ENCODE results near the gene AFAP1.
"Not testable (repeated sequence)": the region's sequence is repeated elsewhere in the genome, so short reads cannot be mapped to it uniquely, and the experiment has no call there.

AFAP1 gene

DNA sequence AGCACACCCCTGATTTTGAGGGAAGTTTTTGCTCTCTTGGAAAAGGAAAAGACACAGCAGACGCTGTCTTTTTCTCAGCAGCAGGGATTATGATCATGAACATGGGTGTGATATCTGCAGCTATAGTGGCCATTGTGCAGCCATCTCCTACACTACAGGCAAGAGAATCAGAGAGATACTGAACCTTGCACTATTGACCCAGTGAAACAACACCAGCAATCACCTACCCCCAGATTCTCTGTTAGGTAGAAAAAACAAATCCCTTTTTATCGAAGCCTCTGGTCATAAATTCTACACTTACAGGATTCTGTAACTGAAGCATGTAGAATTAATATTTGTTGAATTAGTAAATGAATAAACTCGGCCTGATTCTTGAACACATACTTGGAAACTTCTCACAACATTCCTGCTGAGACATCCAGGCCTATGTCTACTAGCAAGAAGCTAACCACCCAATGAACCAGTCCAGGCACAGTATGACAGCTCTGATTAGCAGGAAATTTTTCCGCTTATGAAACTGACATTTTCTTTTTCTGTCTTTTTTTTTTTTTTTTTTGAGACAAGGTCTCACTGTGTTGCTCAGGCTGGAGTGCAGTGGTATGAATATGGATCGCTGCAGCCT lies 5.0 kb upstream of the AFAP1 start:
- no peak for DNase-seq

DNA sequence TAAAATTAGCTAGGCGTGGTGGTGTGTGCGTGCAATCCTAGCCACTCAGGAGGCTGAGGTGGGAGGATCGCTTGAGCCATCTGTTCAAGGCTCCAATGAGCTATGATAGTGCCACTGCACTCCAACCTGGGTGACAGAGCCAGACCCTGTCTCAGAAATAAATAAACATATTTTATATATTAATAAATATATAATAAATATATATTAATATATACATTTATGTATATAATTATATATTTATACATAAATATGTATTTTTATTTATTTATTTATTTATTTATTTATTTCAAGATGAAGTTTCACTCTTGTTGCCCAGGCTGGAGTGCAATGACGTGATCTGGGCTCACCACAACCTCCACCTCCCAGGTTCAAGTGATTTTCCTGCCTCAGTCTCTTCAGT lies 4.0 kb upstream of the AFAP1 start:
- DNase-seq = not testable (repeated sequence)

DNA sequence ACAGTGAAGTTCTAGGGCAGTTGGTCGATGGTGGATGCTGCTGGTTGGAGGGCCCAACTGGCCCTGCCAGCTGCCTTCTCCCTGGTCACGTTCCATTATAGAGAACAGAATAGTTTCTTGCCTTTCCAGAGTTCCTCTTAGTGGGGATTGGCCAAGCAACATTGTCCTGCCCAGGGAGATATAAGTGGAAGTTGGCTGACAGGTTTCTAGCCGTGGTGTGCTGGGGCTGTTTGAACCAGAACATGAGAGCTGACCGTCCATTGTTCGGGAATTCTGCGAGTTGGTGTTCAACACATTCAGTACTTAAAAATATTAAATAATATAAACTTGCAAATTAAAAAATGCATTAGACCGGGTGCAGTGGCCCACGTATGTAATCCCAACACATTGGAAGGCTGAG lies 3.5 kb upstream of the AFAP1 start:
- no peak for DNase-seq

DNA sequence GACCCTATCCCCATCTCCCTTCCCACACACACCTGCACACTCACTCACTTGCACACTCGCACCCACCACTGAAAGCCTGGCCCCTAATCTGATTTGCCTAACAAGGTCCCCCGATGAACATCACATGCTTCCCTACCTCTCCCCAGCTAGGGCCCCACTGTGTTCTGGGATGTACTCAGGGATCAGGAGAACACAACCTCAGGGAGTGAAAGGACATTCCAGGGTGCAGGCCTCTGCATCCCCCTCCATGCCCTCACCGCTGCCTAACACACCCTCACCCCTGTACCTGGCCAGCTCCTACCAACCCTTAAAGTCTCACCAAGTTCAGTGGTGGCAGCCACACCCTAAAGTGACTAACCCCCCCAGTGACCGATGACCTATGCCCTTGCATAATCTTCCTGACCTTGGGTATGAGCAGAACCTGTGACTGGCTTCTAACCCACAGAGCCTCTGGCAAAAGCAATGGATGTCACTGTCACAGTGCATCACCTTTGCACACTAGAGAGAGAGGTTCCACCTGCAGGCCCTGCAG lies 2.4 kb upstream of the AFAP1 start:
- no peak for DNase-seq

DNA sequence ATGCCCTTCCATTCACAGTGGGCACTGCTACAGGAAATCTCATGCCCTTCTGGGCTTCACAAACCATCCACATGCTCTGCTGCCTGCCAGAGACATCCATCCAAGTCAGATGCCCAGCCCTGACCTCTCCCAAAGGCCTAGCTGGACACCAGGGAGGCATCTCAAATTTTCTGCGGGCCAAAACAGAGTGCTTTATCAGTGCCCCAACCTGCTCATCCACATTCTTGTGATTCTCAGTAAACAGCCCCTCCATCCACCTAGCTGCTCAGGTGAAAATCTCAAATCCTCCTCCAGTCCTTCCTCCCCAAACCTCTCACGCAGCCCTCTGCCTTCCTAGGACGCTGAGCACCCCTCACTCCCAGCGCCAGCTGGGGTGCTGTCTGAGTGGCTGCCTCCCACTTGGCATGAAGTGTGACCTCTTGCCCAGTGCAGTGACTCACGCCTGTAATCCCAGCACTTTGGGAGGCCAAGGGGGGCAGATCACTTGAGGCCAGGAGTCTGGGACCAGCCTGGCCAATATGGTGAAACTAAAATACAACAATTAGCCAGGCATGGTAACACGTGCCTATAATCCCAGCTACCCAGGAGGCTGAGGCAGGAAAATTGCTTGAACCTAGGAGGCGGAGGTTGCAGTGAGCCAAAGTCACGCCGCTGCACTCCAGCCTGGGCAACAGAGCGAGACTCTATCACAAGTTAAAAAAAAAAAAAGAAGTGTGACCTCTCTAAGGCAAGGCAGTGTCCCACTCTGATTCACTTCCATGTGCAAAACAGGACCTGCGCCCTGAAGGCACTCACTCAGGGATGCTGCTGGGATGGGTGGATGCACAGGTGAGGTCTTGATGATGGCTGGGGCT lies 1.7 kb upstream of the AFAP1 start:
- DNase-seq = no peak

DNA sequence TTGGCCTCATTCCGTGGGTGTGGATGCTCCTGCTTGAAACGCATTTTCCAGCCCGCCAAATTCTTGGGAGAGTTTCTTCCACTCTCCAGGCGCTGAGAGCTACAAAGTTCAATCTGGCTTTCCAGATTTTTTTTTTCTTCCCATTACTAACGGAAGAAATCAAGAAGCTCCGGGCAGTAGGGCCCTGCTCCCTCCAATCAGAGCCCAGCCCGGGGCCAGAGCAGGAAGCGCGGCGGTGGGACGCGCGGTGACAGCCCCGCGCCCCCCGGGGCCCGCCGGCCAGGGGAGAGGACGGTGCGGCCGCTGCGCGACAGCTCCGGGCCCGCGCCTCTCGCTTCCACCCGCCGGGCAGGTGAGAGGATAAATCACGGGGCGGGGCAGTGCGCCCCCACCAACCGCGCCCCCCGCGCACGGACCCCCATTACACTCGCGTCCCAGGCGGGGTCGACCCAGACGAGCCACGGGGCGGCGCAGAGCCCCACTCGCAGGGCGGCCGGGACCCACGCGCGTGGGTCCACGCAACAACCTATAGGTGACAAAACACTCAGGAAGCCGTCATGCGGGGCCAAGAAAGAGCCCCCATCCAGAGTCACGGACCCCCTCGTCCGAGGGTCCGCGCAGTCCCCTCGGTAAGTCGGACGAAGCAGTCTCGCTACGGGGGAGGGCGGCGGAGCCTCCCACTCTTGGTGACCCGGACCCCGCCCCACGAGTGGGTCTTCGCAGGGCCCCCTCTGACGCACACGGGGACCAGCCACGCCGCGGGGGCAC lies 868 bp downstream of the AFAP1 start:
- no peak for DNase-seq

DNA sequence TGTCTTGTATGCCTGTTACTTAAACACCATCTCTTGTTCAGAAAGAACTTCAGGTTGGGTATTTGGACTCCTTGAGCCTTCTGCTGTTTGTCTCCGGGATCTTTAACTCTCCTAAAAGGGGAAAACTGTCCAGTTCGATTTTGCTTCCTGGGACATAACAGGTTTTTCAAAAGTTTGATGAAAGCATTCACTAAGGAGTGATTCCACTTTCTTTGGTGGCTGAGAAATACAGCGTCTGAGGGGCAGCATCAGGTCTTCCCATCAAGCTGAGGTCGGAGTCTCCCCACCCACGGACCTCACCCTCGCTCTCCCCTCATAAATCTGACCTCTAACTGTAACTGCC lies 1.4 kb downstream of the AFAP1 start:
- no peak for DNase-seq

DNA sequence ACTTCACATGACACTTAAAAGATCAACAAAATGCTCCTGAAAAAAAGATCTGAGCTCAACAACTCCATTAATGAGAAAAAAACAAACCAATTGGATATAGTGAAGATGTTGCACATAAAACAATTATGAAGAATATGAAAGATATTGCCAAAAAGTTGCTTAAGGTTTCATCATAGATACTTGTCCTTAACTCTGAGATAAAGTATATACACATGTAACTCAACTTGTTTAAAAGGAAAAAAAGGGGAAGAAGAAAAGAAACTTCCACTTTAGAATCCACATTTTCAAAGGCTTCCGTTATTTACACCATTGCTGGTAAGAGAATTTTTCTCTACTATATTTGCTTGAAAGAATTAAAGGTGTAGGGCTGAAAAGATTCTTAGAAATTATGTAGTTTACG lies 2.7 kb downstream of the AFAP1 start:
- no peak for DNase-seq

DNA sequence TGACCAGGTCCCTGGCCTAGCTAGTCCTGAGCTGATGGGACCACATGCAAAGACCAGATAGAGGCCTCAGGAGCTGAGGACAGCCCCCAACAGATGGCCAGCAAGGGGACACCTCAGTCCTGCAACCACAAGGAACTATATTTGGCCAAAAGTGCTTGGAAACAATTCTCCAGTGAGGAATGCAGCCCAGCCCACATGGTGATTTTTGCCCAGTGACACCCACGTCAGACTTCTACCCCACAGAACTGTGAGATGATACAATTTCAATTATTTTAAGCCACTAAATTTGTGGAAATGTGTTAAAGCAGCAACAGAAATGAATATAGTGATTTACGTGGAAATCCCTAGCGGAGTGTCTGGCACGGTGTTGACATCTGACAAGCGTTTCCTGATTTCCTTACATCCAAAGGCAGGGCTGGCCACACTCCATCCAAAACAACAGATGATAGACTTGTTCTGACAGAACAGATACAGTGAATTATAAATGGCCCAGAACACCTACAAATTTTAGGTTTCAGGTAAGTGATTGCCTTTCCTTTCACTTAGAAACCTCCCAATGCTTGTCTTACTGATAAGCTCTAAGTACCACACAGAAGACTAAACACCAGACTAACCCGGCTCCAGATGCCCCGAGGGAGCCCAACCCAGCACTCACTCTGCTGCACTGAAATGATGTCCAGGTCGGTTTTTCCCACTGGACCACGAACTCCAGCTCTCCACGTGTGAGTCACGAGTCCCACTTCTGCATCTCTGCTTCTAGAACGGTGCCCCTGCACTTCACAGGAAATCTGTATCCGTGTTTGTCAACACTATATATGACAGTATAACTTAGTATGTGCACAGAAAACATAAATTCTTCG lies 5.8 kb downstream of the AFAP1 start:
- no peak for DNase-seq

DNA sequence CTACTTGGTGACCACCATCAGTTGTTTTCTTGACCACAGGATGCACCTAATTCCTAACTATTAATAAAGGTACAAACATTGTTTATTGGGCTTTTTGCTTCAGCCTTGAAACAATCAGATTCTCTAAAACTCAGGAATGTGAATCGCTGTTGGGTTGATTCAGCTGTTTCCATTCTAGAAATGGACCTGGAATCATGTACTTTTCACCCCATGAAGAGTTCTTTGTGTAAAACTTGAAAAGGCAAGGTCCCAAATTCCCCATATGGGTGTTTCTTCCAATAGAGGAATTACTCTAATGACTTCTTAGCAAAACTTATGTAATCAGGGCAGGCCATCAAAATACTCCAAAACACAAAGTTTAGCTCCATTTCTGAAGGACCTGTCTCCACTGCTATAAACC lies 7.4 kb downstream of the AFAP1 start:
- no peak for DNase-seq

DNA sequence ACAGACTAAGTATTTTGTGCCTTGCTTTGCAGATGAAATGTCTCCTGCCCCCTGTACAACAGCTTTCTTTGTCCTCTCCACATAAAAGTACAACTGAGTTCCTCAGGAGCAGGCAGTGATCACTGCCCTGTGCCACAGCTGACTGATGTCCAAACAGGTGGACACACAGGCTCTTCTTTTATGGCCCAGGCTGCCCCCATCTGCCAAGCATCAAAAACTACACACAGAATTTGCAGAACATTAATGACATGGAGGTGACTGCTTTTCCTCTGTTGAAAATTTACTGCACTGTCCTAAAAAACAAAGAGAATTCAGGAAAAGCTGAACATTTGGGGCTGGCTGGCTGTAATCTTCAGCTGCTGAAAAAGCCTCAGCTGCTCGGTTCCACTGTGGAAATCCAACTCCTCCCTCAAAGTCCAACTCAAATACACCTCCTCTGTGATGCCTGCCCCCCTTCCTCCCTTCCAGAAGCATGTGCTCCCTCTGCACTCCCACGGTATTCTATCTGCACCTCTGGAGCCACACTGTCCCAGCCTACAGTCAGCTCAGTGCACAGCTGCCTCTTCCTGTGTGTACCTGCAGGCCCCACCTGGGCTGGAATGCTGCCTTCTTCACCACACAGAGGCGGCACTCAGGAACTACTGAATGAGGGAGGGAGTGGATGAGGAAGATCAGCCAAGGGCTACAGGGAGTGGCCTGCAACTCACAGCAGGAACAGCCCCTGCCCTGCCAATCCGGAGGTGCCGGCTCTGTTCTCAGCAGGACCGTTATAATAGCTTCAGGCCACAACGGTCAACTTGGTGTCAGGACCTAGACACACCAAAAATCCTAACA lies 10.3 kb downstream of the AFAP1 start:
- no peak for DNase-seq

DNA sequence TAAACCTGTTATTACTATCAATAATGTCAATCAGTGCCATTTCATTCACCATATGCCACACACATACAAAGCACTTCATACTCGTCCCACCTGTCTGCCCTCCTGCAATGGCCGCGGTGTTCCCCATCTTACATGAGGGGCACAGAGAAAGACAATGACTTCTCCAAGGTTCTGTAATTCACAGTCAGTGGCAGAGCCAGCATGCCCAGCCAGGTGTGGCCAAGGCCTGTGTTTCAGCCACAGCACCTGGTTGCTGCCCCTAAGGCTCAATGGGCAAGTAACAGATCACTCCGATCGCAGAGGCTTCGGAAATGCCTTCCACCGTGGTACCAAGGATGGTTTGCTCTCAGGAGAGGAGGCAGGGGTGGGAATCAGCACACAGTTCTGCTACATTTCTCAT lies 10.9 kb downstream of the AFAP1 start:
- DNase-seq = no peak

DNA sequence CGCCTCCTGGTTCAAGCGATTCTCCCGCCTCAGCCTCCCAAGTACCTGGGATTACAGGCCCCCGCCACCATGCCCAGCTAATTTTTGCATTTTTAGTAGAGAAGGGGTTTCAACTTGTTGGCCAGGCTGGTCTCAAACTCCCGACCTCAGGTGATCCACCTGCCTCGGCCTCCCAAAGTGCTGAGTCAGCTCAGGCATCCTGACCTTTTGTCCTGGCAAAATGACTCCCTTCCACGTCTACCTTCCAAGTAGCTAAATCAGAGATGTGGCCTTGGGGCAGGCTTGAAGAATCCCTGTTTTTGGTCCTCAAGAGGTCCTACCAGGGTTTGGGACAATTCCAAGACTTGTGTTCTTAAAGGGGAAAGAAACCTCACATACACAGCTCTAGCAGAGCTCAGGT lies 12.8 kb downstream of the AFAP1 start:
- no peak for DNase-seq

DNA sequence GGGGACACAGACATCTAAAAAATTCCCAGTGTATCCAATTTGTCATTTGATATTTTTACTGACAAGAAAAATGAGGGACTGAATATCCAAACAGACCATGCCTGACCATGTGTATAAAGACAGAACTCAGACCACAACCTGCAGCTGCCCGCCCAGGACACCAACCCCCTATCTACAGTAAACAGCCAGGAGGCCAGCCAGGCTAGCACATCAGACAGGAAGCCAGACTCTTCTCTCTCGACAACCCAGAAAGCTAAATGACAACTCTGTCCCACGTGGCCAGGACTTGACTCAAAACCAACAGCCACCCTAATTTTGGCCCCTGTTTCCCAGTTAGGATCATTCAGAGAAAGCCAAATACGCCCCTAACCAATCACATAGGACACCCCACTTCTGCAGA lies 15.1 kb downstream of the AFAP1 start:
- no peak for DNase-seq

DNA sequence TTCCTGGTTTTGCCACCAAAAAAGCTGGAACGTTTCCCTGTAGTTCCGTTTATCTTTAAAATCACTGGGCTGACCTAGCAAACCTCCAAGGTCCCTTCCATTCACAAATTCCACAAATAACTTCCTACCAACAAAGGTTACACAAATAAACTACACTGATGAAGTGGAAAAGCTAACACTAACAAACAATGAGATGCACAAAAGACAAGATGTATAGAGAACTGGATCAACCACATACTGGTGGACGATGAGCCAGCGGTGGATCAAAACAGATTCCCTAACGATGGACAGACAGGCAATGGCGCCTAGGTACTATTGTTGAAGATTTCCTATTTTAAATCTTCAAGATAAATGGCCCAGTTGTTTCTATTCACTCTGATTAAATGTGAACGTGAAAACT lies 15.5 kb downstream of the AFAP1 start:
- no peak for DNase-seq

DNA sequence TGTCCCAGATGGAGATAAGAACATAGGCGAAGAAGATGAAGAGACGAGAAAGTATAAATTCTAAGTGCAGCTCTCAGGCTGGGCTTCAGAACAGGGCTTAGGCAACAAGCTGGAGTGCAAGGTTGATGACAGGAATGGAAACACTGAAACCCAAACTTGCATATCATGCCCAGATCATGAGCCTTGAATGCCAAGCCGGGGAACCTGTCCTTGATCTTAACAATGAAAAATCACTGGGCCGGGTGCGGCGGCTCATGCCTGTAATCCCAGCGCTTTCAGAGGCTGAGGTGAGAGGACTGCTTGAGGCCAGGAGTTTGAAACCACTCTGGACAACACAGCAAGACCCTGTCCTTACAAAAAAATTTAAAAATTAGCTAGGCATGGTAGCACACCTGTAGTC lies 17.2 kb downstream of the AFAP1 start:
- no peak for DNase-seq

DNA sequence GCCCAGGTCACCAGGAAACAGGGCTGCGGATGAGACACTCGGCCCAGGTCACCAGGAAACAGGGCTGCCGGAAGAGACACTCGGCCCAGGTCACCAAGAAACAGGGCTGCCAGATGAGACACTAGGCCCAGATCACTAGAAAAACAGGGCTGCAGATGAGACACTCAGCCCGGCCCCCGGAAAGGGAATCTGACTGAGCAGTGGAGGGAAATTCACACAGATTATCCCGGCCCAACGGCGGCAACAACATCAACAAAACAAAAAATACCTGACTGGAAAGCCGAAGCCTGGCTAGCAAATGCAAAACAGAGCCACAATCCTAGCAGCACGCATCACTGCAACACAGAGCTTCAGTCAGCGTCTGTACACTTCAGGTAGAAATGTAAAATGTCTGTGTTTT lies 20.7 kb downstream of the AFAP1 start:
- DNase-seq = no peak

DNA sequence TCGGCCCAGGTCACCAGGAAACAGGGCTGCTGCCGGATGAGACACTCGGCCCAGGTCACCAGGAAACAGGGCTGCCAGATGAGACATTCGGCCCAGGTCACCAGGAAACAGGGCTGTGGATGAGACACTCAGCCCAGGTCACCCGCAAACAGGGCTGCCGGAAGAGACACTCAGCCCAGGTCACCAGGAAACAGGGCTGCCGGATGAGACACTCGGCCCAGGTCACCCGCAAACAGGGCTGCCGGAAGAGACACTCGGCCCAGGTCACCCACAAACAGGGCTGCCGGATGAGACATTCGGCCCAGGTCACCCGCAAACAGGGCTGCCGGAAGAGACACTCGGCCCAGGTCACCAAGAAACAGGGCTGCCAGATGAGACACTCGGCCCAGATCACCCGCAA lies 21.5 kb downstream of the AFAP1 start:
- not testable (repeated sequence) for DNase-seq

DNA sequence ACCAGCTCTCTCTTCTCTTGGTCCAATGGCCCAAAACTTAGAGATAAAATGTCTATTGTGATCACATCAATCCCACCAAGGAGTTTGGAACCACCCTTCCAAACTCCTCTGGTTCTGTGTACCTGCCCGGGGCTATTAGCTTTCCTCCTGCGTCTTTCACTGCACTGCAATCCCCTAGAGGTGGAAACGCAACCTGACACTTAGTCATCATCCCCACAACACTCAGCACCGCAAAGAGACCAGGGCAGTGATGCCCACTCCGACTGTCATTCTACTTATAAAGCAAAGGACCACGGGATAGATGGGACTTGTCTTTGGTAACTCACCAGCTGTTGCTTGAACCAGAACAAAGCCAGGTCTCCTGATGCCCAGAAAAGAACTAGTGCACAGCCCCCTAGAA lies 22.0 kb downstream of the AFAP1 start:
- DNase-seq = no peak

DNA sequence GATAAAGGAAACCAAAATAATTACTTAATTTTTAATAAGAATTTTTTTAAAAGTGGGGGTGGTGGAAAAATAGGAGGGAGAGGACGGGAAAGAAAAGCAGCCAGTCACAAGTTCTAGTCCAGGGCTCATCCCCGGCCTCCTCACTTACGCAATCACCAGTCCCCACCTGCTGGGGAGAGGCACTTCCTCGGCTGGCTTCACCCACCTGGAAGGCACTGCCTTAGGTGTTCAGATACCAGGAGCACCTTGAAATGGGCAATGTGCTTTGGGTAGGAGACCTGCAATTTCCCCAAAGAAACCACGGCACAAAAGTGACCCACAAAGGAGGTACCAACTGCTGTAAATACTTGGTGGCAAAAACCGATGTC lies 23.8 kb downstream of the AFAP1 start:
- DNase-seq = no peak

DNA sequence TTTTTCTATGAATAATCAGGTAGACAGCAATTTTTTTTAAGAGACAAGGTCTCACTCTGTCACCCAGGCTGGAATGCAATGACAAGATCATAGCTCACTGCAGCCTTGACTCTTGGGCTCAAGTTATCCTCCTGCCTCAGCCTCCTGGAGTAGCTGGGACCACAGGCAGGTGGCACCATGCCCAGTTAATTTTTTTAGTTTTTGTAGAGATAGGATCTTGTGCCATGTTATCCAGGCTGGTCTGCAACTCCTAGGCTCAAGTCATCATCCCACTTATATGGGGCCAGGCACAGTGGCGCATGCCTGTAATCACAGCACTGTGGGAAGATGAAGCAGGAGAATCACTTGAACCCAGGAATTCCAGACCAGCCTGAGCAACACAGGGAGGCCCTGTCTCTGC lies 26.8 kb downstream of the AFAP1 start:
- DNase-seq = no peak

DNA sequence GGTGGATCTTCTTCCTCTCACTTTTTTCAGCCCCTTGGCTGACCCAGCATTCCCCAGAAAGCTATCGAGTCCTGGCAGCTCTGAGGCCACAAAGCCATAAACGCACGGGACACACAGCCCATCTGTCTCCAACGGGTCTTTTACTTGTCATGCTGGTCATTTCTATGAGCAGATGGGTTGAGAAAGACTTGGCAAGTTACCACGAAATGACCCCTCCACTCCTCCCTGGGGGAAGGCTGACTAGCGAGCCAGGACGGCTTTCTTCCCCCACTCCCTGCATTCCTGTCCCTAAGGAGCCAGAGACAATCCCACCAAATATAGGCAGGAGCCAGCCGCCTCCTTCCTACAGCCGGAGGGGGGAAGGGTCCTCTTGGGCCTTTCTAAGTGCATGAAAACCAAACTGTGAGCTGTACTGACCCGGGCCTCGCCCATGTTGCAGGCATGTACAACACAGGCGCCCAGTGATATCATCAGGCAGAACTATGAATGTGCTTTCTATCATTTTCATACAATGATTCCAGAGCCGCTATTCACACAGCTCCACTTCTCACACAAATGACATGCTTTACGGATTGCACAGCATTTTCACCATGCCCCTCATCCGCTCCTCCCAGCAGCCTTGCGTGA lies 28.6 kb downstream of the AFAP1 start:
- no peak for DNase-seq
